ENCODE results near the gene NR2F1-AS1. TPM values are rescaled to one million over a fixed set of nuclear protein-coding genes. Genes with fewer than 3 reads are reported as not detected.

Gene NR2F1-AS1
- total and polyA plus RNA-seq, 4 donors, result 2.0 to 4.0 (median 2.1) TPM

DNA sequence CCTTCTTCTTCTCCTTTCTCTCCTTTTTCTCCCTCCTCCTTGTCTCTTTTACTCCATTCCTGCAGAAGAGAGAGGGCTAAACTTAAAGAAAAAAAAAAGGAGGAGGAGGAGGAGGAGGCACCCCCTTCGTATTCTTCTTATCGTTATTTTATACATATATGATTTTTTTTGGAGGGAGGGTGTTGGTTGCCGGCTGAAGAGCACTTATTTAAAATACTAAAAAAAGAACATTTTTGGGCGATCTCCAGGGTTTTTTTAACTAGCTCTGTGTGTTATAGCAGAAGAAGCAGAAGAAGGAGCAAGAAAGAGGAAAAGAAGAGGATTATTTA, 2.4 kb upstream of the NR2F1-AS1 start (continued):
- no peak for TF ChIP-seq RAD21 (IDR thresholded peaks at IDR 0.05)
- TF ChIP-seq YY1 (IDR thresholded peaks at IDR 0.05), result no peak
- no peak for TF ChIP-seq JUND (IDR thresholded peaks at IDR 0.05)

DNA sequence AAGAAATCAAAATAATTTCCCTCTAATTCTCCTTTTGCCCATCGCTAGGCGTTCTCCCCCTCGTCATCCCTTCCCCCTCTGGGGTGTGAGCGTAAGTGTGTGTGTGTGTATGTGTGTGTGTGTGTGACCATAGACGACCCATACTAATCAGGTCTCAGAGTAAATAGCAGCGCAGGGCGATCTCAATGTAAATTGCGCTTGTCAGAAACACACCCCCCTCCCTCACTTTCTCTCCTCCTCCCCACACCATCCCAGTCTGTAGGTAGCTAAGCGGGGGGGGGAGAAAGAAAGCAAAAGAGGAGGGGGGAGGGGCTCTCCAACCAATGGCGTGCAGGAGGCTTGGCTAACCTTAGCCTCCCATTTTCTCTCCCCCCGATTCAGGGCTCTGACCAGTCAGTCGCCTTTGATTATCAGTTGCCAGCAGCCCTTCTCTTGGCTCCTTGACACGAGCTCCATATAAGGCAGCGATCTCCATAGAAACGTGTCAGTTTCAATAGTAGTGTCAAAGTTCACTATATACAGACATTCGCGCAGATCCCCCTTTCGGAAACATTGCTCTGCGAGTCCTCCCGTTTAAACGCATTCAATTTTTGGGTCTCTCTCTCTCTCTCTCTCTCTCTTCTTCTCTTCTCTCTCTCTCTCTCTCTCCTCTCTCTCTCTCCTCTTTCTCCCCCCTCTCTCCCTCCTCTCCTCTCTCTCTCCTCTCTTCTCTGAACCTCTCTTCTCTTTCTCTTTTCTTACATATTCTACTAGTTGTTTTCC, 1.8 kb upstream of the NR2F1-AS1 start, which contains the start of gene NR2F1:
TSS of gene NR2F1 (plus strand) at position 546 of the 762 bp plus-strand sequence. CDS start 1,802 bp downstream, outside the sequence.
- WGBS, result 3% methylated on average over 21 of the region's 21 CpGs
- DNase-seq (ENCODE audit: low spot score), result peak; percentile 77
- Histone ChIP-seq H3K4me3 (ENCODE audit: low read depth in 1 of 3, low read length in 3 of 3) (peak within 1 kb of the TSS in 2 of 3 donors; percentile 56 to 70), H3K4me1 (ENCODE audit: control insufficient read depth in 4 of 4, insufficient read depth in 4 of 4, low read length in 3 of 4) (peaks cover 2 to 48% (median 30%) of the 10 kb centered on the region in 4 donors), H3K9me3 (ENCODE audit: control insufficient read depth in 4 of 4, low read length in 3 of 4) (no peaks in the 10 kb centered on the region), H3K36me3 (ENCODE audit: control insufficient read depth in 4 of 4, insufficient read depth in 3 of 4, low read depth in 1 of 4, low read length in 3 of 4) (no peaks in the 10 kb centered on the region), H3K27me3 (ENCODE audit: control insufficient read depth in 4 of 4, insufficient read depth in 4 of 4, low read length in 3 of 4) (peaks cover 0 to 16% (median 3%) of the 10 kb centered on the region in 4 donors), H3K27ac (ENCODE audit: low read depth in 1 of 2, low read length in 2 of 2) (peak within 1 kb of the TSS; percentile 27 to 59), H3K9ac (ENCODE audit: low read depth in 1 of 2, low read length in 2 of 2) (peak within 1 kb of the TSS in 1 of 2 donors; percentile 81)
- TF ChIP-seq HNF4A (conservative IDR thresholded peaks at IDR 0.05), result no peak
- peak; percentile 36 for TF ChIP-seq SP1 (IDR thresholded peaks at IDR 0.05)
- TF ChIP-seq, protein P1, sequence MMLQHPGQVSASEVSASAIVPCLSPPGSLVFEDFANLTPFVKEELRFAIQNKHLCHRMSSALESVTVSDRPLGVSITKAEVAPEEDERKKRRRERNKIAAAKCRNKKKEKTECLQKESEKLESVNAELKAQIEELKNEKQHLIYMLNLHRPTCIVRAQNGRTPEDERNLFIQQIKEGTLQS (IDR thresholded peaks at IDR 0.05), result no peak
- no peak for TF ChIP-seq FOXA2 (IDR thresholded peaks at IDR 0.05)
- peak; percentile 94 for TF ChIP-seq NR2F2 (IDR thresholded peaks at IDR 0.05)
- TF ChIP-seq, protein P2, sequence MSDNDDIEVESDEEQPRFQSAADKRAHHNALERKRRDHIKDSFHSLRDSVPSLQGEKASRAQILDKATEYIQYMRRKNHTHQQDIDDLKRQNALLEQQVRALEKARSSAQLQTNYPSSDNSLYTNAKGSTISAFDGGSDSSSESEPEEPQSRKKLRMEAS (IDR thresholded peaks at IDR 0.05), result no peak
- no peak for TF ChIP-seq JUND (IDR thresholded peaks at IDR 0.05)
- TF ChIP-seq GABPA (IDR thresholded peaks at IDR 0.05 in 1 of 2, conservative IDR thresholded peaks at IDR 0.05 in 1 of 2), result no peak
- peak; percentile 55 for TF ChIP-seq TAF1 (conservative IDR thresholded peaks at IDR 0.05)
- peak in 1 of 2 donors; percentile 32 for TF ChIP-seq RXRA (IDR thresholded peaks at IDR 0.05)
- TF ChIP-seq, protein P3, sequence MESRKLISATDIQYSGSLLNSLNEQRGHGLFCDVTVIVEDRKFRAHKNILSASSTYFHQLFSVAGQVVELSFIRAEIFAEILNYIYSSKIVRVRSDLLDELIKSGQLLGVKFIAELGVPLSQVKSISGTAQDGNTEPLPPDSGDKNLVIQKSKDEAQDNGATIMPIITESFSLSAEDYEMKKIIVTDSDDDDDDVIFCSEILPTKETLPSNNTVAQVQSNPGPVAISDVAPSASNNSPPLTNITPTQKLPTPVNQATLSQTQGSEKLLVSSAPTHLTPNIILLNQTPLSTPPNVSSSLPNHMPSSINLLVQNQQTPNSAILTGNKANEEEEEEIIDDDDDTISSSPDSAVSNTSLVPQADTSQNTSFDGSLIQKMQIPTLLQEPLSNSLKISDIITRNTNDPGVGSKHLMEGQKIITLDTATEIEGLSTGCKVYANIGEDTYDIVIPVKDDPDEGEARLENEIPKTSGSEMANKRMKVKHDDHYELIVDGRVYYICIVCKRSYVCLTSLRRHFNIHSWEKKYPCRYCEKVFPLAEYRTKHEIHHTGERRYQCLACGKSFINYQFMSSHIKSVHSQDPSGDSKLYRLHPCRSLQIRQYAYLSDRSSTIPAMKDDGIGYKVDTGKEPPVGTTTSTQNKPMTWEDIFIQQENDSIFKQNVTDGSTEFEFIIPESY (IDR thresholded peaks at IDR 0.05), result no peak
- TF ChIP-seq, protein P4, sequence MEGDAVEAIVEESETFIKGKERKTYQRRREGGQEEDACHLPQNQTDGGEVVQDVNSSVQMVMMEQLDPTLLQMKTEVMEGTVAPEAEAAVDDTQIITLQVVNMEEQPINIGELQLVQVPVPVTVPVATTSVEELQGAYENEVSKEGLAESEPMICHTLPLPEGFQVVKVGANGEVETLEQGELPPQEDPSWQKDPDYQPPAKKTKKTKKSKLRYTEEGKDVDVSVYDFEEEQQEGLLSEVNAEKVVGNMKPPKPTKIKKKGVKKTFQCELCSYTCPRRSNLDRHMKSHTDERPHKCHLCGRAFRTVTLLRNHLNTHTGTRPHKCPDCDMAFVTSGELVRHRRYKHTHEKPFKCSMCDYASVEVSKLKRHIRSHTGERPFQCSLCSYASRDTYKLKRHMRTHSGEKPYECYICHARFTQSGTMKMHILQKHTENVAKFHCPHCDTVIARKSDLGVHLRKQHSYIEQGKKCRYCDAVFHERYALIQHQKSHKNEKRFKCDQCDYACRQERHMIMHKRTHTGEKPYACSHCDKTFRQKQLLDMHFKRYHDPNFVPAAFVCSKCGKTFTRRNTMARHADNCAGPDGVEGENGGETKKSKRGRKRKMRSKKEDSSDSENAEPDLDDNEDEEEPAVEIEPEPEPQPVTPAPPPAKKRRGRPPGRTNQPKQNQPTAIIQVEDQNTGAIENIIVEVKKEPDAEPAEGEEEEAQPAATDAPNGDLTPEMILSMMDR (IDR thresholded peaks at IDR 0.05; ENCODE audit: low read depth, low read length, missing input control), result peak; percentile 25
- TF ChIP-seq YY1 (IDR thresholded peaks at IDR 0.05), result peak; percentile 12
- TF ChIP-seq EGR1 (IDR thresholded peaks at IDR 0.05; ENCODE audit: low read depth in 2 of 2), result no peak
- TF ChIP-seq, protein P5, sequence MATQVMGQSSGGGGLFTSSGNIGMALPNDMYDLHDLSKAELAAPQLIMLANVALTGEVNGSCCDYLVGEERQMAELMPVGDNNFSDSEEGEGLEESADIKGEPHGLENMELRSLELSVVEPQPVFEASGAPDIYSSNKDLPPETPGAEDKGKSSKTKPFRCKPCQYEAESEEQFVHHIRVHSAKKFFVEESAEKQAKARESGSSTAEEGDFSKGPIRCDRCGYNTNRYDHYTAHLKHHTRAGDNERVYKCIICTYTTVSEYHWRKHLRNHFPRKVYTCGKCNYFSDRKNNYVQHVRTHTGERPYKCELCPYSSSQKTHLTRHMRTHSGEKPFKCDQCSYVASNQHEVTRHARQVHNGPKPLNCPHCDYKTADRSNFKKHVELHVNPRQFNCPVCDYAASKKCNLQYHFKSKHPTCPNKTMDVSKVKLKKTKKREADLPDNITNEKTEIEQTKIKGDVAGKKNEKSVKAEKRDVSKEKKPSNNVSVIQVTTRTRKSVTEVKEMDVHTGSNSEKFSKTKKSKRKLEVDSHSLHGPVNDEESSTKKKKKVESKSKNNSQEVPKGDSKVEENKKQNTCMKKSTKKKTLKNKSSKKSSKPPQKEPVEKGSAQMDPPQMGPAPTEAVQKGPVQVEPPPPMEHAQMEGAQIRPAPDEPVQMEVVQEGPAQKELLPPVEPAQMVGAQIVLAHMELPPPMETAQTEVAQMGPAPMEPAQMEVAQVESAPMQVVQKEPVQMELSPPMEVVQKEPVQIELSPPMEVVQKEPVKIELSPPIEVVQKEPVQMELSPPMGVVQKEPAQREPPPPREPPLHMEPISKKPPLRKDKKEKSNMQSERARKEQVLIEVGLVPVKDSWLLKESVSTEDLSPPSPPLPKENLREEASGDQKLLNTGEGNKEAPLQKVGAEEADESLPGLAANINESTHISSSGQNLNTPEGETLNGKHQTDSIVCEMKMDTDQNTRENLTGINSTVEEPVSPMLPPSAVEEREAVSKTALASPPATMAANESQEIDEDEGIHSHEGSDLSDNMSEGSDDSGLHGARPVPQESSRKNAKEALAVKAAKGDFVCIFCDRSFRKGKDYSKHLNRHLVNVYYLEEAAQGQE (IDR thresholded peaks at IDR 0.05), result peak; percentile 13
- TF ChIP-seq HNF4G (IDR thresholded peaks at IDR 0.05), result no peak
- TF ChIP-seq FOXA1 (IDR thresholded peaks at IDR 0.05), result no peak
- TF ChIP-seq RAD21 (IDR thresholded peaks at IDR 0.05), result no peak
